Stimulated activated CD8-positive, alpha-beta memory T cell treated with anti-CD3 and anti-CD28 coated beads, Interleukin-12 subunit alpha, Interleukin-12 subunit beta, amount 100 ng/mL, for 4 hours (primary cell): ENCODE results near the gene NAIP.
"Not testable (repeated sequence)": the region's sequence is repeated elsewhere in the genome, so short reads cannot be mapped to it uniquely, and the experiment has no call there.

Experiments used
- DNase-seq: peaks from one replicate; pipeline ENCODE4 v3.0.0-alpha.2; 2020; ENCODE audit warnings: low read depth

NAIP gene, protein sequence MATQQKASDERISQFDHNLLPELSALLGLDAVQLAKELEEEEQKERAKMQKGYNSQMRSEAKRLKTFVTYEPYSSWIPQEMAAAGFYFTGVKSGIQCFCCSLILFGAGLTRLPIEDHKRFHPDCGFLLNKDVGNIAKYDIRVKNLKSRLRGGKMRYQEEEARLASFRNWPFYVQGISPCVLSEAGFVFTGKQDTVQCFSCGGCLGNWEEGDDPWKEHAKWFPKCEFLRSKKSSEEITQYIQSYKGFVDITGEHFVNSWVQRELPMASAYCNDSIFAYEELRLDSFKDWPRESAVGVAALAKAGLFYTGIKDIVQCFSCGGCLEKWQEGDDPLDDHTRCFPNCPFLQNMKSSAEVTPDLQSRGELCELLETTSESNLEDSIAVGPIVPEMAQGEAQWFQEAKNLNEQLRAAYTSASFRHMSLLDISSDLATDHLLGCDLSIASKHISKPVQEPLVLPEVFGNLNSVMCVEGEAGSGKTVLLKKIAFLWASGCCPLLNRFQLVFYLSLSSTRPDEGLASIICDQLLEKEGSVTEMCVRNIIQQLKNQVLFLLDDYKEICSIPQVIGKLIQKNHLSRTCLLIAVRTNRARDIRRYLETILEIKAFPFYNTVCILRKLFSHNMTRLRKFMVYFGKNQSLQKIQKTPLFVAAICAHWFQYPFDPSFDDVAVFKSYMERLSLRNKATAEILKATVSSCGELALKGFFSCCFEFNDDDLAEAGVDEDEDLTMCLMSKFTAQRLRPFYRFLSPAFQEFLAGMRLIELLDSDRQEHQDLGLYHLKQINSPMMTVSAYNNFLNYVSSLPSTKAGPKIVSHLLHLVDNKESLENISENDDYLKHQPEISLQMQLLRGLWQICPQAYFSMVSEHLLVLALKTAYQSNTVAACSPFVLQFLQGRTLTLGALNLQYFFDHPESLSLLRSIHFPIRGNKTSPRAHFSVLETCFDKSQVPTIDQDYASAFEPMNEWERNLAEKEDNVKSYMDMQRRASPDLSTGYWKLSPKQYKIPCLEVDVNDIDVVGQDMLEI (N-terminal part only)

DNA sequence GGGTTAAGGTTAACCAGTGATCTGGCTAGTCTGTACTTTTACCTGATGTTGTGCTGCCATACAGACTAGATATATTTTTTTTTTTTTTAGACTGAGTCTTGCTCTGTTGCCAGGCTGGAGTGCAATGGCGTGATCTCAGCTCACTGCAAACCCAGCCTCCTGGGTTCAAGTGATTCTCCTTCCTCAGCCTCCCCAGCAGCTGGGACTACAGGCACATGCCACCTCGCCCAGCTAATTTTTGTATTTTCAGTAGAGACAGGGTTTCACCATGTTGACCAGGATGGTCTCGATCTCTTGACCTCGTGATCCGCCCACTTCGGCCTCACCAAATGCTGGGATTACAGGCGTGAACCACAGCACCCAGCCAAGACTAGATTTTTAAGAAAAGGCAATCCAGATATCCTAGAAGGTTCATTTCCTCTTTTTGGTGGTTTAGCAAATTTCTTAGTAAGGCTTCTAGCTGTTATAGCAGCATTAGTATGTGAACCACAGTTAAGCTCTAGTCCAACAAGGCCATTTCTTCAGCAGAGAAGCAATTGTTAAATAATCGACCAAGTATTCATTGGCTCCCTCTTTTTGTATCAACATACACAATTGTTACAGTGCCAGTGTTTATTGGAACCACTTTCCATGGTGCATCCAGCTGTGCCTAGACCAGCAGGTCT lies at the start of gene NAIP:
NAIP (minus strand) TSS at position 51 of the 665 bp plus-strand sequence. CDS start 12,424 bp downstream, outside the sequence.
- not testable (repeated sequence) for DNase-seq

DNA sequence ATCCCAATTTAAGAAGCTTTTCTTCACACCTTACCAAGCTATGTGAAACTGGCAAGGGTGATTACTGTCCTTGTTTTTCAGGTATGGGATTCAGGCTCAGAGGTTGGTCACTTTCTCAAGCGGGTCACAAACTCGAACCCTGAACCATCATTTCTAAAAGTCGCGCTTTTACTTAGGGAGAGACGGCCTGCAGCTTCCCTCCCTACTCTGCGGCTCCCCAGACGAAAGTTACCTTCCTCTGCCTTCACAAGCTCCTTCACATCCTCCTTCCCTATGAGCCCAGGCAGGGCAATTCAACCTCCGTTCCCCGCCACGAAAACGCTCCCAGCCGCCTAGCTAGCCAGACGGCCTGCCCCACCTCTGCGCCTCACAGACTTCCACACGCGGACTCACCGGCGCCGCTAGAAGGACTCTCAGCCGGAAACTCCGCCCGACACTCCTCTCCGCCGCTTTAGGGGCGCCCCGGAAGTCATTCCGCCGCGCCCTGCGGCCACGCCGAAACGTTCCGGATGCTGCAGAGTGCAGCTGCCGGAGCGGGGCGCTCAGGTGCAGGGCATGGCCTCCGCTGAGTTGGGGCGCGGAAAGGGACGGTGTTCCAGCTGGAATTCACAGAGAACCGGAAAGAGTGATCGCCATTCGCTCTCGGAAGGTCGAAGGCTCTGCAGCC lies 42.3 kb upstream of the NAIP start, which contains the start of gene GTF2H2:
GTF2H2 (minus strand) TSS at position 415 of the 667 bp plus-strand sequence. CDS start 4,913 bp downstream, outside the sequence.
- not testable (repeated sequence) for DNase-seq

DNA sequence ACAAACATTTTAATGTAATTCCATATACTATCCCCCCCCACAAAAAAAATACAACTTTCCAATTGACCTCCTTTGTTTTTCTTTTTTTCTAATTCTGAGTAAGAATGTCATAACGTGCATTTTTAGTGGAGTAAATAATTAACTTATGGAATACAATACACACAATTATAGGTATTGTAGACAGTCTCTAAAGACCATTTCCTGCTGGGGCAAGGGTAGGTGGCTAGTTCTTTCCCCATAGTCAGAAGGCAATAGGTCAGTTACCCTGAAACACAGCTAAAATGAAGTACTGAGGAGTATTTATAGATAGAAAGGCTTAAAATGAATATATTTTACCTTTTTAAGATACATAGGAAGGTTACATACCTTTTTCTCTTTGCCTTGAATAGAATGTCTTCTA lies 36.2 kb upstream of the NAIP start:
- DNase-seq = not testable (repeated sequence)

DNA sequence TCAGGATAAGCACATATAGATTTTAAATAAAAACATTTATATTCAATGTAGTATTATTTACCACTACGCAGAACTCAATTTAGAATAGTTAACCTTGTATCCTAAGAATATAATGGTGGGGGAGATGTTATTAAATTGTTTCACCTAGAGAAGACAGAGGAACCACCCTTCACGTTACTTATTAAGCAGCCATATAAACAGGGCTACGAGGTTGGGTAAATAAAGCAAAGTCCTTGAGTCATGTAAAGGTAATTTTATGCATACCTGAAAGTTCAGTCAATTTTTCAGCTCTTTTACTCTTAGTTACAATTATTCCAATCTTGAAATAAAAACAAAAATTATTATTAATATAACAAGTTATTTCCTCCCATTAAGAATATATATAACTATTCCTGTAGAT lies 34.3 kb upstream of the NAIP start:
- DNase-seq = not testable (repeated sequence)

DNA sequence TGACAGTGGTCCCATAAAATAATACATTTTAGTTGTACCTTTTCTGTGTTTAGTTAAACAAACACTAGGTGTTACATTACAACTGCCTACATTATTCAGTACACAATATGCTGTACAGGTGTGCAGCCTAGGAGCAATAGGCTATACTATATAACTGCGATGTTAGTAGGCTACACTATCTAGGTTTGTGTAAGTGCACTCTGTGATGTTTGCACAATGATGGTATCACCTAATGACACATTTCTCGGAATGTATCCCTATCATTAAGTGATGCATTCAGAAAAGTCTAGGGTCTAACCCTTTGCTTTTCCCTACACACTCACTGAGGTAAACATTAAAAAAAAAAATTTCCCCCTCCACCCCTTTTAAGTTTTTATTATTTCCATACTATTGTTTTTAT lies 19.7 kb upstream of the NAIP start:
- not testable (repeated sequence) for DNase-seq

DNA sequence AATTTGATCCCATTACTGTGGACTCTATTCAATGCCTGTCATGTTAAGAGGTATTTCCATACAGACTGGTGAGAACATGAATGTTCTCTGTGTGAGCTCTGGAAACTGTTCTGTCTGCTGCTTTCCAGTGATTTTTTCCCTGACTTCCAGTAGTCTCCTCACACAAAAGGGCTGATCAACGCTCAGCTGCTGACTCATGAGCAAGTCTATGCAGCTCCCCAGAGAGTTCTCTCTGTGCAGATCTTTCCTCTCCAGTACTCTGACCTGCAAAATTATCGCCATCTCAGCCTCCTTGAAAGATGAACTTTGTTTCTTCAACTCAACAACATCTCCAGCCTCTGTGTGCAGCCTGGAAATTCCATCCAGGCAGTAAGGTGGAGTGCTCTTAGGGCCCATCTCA lies 19.0 kb upstream of the NAIP start:
- DNase-seq = not testable (repeated sequence)

DNA sequence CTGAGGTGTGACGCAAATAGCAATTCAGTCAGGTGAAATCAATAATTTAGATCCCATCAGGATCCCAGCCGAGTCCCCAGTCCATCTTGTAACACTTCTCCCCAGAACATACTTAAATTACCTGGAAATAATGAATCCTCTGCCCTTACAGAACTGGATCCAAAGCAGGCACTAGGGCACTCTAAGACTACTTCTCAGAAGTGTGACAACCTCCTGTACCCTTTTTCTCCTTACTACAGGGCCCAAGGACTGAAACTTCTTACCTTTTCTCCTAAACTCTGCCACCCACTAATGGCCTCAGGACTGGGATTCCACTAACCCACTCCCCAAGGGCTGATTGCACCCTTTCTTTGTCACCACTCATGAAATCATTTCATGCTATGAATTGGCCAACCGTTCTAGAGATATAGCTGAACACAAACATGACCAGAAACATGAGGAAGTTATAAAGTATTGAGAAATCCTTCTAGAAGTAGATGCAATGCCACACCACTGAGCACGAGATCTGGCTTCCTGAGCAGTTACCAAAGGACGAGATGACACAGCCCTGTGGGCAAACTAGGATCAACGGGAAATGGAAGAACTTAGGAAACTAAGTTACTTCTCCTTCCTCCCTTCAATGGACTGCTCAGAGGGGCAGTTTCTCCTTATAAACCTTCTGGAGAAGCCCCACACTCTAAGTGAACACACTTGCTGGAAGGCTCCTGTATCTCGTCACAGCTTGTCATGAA lies 6.1 kb upstream of the NAIP start:
- not testable (repeated sequence) for DNase-seq

DNA sequence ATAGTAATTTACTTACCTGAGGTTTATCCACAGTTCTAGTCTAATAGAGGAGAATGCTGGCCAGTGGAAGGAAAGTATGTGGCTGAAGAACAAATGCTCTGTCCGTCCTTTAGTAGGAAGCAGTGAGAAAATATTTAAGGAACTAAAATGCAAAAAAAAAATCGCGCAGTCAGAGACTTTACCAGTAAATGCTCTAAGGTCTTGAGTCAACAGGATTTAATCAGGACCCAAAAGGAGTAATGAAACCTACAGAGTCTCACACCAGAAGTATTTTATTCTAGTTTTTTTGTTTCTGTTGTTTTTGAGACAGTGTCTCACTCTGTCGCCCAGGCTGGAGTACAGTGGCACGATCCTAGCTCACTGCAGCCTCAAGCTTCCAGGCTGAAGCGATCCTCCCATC lies 4.5 kb downstream of the NAIP start:
- not testable (repeated sequence) for DNase-seq

DNA sequence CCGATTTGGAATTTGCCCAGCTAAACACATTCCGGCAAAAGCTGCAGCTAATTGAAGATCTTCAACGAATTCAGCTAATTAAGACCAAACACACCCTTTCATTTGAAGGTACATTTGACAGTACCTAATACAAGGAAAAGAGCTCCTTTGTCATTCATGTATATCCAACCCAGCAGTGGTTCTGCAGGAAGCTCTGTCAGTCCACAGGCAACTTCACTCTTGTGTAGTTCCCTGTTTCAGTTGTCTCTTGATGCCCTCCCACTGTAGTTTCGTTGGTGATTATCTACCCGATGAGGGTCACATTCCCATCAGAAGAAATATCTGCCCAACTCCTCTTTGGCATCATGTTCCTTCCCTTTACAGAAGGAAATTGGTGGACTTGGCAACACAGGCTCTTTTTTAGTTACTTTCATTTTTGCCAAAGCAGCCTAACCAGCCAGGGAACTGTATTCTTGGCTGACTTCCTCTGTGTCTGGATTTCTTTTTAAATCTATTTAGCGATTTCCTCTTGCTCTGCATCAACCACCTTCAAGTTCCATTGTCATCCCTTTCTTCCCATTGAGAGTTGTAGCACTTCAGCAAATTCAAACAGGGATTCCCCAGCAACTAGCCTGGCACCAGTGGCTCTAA lies 6.6 kb downstream of the NAIP start:
- DNase-seq = not testable (repeated sequence)

DNA sequence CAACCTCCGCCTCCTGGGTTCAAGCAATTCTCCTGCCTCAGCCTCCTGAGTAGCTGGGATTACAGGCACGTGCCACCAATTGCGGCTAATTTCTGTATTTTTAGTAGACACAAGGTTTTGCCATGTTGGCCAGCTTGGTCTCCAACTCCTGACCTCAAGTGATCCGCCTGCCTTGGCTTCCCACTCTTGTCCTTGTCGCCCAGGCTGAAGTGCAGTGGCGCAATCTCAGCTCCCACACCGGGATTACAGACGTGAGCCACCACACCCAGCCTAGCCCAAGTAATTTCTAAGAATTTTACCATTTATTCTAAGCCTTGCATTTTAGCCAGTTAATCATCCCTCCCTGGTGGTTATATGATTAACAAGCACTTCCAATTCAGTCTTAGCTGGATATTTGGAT lies 11.0 kb downstream of the NAIP start:
- no peak for DNase-seq

DNA sequence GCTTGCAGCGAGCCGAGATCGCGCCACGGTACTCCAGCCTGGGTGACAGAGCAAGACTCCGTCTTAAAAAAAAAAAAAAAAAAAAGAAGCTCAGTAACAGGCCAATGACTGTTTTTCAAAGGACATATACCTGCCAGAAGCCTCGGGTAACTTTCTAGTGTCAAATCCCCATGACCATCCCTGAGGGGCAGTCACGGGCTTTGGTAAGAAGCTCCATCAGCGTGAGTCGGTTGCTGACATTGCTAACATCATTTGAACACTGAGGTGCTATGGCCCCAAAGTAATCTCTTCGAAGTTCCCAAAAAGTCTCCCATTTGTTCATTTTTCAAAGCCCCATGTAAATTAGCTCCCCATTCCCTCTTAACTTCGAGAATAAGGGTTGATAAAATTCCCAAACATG lies 11.6 kb downstream of the NAIP start:
- no peak for DNase-seq

DNA sequence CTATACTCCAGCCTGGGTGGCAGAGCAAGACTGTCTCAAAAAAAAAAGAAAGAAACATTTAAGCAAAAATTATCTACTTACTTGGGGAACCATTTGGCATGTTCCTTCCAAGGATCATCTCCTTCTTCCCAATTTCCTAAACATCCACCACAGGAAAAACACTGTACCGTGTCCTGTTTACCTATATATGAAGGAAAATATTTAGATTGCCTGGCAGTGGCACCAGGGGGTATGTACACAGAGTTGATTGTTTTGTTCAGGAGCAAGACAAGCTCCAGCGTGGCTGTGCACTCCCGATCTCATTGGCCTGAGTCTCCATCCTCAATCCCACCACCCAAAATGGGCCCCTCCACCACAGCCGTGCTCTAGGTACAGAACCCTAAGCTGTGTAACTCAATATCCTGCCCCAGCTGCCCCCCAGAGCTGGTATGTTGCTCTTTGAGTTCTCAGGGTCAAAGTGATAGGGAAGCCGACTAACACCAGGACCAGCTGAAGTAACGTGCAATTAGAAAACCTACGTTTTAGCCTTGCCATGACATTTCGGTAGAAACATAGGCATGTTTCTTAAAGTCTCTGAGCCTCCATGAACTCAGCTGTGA lies 13.8 kb downstream of the NAIP start:
- no peak for DNase-seq

DNA sequence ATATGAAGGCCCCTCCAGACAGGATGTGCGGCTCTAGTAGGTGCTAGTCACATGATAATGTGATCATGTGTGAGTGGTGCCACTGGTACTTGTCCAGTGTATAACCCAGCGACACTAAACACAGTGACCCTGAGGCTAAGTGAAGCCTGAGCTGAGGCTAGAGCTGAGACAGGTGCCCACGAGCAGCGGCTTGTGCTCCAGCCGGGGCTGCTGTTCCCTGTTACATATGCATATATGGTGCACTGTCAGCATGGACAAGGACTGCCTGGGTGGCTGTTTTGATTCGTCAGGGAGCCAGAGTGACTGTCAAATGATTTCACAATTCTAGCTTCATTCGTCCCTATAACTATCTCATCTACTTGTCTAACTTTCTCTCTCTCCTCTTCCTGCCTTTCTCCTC lies 18.2 kb downstream of the NAIP start:
- DNase-seq = not testable (repeated sequence)

DNA sequence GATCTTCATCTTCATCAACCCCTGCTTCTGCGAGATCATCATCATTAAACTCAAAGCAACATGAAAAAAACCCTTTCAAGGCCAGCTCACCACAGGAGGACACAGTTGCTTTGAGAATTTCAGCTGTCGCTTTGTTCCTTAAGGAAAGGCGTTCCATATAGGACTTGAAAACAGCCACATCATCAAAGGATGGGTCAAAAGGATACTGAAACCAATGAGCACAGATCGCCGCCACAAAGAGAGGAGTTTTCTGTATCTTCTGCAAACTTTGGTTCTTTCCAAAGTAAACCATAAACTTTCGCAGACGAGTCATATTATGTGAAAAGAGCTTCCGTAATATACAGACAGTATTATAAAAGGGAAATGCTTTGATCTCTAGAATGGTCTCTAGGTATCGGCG lies 40.3 kb downstream of the NAIP start:
- DNase-seq = not testable (repeated sequence)

DNA sequence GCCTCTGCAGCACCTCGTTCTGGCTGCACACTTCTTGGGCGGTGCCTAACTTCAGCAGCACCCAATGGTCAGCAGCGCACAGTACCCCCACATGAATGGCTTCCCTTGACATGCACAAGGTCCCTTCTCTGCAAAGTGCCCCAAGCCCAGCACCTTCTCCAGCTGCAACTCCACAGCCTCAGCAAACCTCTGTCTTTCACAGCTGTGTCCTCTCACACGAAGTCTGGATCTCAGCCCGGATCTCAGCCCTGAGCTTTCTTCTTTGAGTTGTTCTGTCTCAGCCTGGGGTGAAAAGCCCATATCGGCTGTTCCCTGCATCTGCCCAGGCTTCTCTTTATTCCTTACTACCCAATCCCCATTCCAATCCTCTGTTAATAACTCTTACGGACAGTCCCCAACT lies 57.9 kb downstream of the NAIP start:
- not testable (repeated sequence) for DNase-seq

DNA sequence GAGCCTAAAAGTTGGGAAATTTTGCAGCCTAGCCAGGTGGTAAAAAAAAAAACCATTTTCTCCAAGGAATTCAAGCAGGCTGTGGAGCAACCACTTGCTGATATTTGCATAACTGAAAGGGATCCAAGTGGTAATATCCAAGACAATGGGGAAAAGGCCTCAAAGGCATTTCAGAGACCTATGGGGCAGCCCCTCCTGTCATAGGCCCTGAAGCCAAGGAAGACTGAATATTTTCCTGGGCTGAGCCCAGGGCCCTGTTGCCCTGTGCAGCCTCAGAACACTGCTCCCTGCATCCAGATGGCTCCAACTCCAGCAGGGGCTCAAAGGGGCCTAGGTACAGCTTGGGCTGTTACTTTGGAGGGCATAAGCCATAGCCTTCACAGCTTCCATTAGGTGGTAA lies 60.6 kb downstream of the NAIP start:
- not testable (repeated sequence) for DNase-seq

DNA sequence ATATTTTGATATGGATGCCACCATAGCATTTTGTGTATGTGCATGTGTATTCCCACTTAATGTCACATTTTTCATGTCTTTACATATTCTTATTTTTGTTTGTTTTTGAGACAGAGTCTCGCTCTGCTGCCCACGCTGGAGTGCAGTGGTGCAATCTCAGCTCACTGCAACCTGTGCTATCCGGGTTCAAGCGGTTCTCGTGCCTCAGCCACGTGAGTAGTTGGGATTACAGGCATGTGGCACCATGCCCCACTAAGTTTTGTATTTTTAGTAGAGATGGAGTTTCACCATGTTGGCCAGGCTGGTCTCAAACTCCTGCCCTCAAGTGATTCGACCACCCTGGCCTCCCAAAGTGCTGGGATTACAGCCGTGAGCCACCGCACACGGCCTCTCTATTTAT lies 72.1 kb downstream of the NAIP start:
- DNase-seq = not testable (repeated sequence)

DNA sequence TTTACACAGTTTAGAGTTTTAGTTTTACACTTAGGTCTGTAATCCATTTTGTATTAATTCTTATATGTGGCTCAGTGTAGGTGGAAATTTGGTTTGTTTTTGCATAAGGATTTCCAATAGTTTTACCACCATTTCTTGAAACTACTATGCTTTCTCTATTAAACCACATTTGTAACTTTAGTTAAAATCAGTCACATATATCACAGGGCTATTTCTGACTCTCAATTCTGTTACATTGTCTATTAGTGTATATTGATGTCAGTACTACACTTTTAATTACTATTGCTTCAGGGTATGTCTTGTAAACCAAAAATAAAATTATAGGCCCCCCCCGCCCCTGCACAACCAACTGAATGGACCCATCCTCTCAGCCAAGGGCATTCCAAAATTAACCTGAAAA lies 92.6 kb downstream of the NAIP start:
- not testable (repeated sequence) for DNase-seq

DNA sequence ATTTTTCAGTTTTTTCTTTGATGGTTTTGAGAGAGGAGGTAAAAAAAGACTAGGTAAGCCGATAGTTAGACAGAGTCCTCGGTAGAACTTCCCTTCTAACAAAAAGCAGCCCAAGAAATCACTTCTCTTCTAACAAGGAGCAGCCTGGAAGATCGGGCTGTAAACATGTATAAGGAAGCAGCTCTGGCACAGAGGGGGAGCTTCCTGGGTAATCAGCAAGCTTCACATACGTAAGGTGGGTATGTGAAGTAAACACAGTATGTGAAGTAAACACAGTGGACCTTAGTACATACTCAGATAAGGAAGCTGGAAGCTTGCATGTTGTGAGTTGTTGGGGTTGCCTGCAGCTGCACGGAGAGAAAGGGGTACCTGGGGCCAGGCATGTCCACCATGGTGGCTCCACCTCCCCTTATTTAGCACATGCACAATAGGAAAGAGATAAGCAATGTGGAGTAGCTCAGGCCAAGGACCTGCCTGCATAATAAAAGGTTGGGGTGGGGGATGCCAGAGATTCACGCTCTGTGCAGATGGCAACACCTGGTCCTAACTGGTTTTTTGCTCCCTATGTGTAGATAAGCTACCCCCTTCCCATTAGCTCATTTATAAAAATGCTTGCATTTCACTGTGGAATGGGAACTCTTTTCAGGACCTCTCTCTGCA lies 93.3 kb downstream of the NAIP start:
- not testable (repeated sequence) for DNase-seq
